Mesenchymal stem cell (in vitro differentiated cells and primary cell): ENCODE data around the gene MRPS23.

Source experiments
- DNase-seq: peaks from one replicate; pipeline ENCODE4 v3.0.0-alpha.2; 2013
- H2AFZ ChIP-seq: one replicate; pipeline ENCODE4 v1.6.1; 2013; ENCODE audit warnings: low read depth, mild to moderate bottlenecking, control low read depth, inconsistent platforms, low read length, moderate library complexity
- H2AK5ac ChIP-seq: 2 replicates; pipeline ENCODE4 v1.6.1; 2013; ENCODE audit warnings: low read length, moderate library complexity, mild to moderate bottlenecking, inconsistent platforms; ENCODE audit not compliant: severe bottlenecking
- H2BK120ac ChIP-seq: one replicate; pipeline ENCODE4 v1.6.1; 2013; ENCODE audit warnings: low read depth, mild to moderate bottlenecking, inconsistent platforms, low read length, moderate library complexity
- H2BK12ac ChIP-seq, 2 experiments: one replicate each; pipeline ENCODE4 v1.6.1; 2013; ENCODE audit warnings: inconsistent platforms in 2 of 2, low read length in 2 of 2, mild to moderate bottlenecking in 2 of 2, moderate library complexity in 2 of 2, control low read depth in 1 of 2
- H2BK15ac ChIP-seq: one replicate; pipeline ENCODE4 v1.6.1; 2013; ENCODE audit warnings: mild to moderate bottlenecking, low read depth, inconsistent platforms; ENCODE audit not compliant: poor library complexity, severe bottlenecking
- H2BK5ac ChIP-seq: 2 replicates; pipeline ENCODE4 v1.6.1; 2013; ENCODE audit warnings: low read depth, mild to moderate bottlenecking, low read length, control low read depth, inconsistent platforms; ENCODE audit not compliant: poor library complexity, severe bottlenecking
- H3K14ac ChIP-seq, 2 experiments: one replicate each; pipeline ENCODE4 v1.6.1; 2013; ENCODE audit warnings: inconsistent platforms in 2 of 2, low read length in 2 of 2, control low read depth in 1 of 2, mild to moderate bottlenecking in 1 of 2, moderate library complexity in 1 of 2
- H3K18ac ChIP-seq, 2 experiments: one replicate each; pipeline ENCODE4 v1.6.1; 2013; ENCODE audit warnings: inconsistent platforms in 2 of 2, low read length in 2 of 2, control low read depth in 1 of 2, low read depth in 1 of 2, mild to moderate bottlenecking in 1 of 2
- H3K23ac ChIP-seq, 2 experiments: one replicate each; pipeline ENCODE4 v1.6.1; 2013; ENCODE audit warnings: inconsistent platforms in 2 of 2, low read length in 2 of 2, mild to moderate bottlenecking in 2 of 2, moderate library complexity in 2 of 2, control low read depth in 1 of 2
- H3K27ac ChIP-seq: 2 replicates; pipeline ENCODE4 v1.5.1; 2013; ENCODE audit warnings: mild to moderate bottlenecking, moderate library complexity, low read length, control low read depth, inconsistent platforms; ENCODE audit not compliant: poor library complexity, severe bottlenecking
- H3K27me3 ChIP-seq, 2 experiments: 2 replicates each; pipeline versions ENCODE4 v1.6.1 to v1.7.0; 2013; ENCODE audit warnings: low read length in 2 of 2, mild to moderate bottlenecking in 2 of 2, moderate library complexity in 2 of 2, control low read depth in 1 of 2, inconsistent platforms in 1 of 2; ENCODE audit not compliant: control insufficient read depth in 1 of 2, insufficient read depth in 1 of 2
- H3K36me3 ChIP-seq, 2 experiments: 2 replicates each; pipeline versions ENCODE4 v1.6.1 to v1.7.0; 2013; ENCODE audit warnings: low read length in 2 of 2, control low read depth in 1 of 2, inconsistent platforms in 1 of 2, low read depth in 1 of 2, mild to moderate bottlenecking in 1 of 2; ENCODE audit not compliant: insufficient read depth in 2 of 2, control insufficient read depth in 1 of 2
- H3K4ac ChIP-seq, 2 experiments: one replicate each; pipeline ENCODE4 v1.6.1; 2013; ENCODE audit warnings: inconsistent platforms in 2 of 2, low read length in 2 of 2, mild to moderate bottlenecking in 2 of 2, moderate library complexity in 2 of 2, control low read depth in 1 of 2, low read depth in 1 of 2
- H3K4me1 ChIP-seq: 2 replicates; pipeline ENCODE4 v1.6.1; 2013; ENCODE audit warnings: low read depth, low read length, control low read depth; ENCODE audit not compliant: control insufficient read depth, insufficient read depth
- H3K4me2 ChIP-seq: 2 replicates; pipeline ENCODE4 v1.6.1; 2013; ENCODE audit warnings: low read length, mild to moderate bottlenecking, inconsistent platforms; ENCODE audit not compliant: poor library complexity, severe bottlenecking
- H3K4me3 ChIP-seq, 2 experiments: 2 replicates each; pipeline versions ENCODE4 v1.5.1 to v1.7.0; 2013; ENCODE audit warnings: low read length in 2 of 2, mild to moderate bottlenecking in 2 of 2, control low read depth in 1 of 2, low read depth in 1 of 2; ENCODE audit not compliant: insufficient read depth in 1 of 2
- H3K79me1 ChIP-seq: replicated peaks from 2 replicates; pipeline ENCODE4 v1.6.1; 2013; ENCODE audit warnings: mild to moderate bottlenecking, control low read depth, low read length, inconsistent platforms; ENCODE audit not compliant: poor library complexity, severe bottlenecking
- H3K9ac ChIP-seq: 2 replicates; pipeline ENCODE4 v1.7.0; 2013; ENCODE audit warnings: mild to moderate bottlenecking, low read length, moderate library complexity
- H3K9me3 ChIP-seq: 2 replicates; pipeline ENCODE4 v1.7.0; 2013; ENCODE audit warnings: mild to moderate bottlenecking, low read length; ENCODE audit not compliant: control insufficient read depth
- H4K8ac ChIP-seq: one replicate; pipeline ENCODE4 v1.6.1; 2013; ENCODE audit warnings: inconsistent platforms, mild to moderate bottlenecking, low read length, moderate library complexity
- H4K91ac ChIP-seq: one replicate; pipeline ENCODE4 v1.6.1; 2013; ENCODE audit warnings: mild to moderate bottlenecking, low read length, inconsistent platforms
- WGBS: methylation state at CpG from one replicate; pipeline ENCODE4 v1.1.7; 2013; ENCODE audit warnings: mixed read lengths; 5-methylcytosine and 5-hydroxymethylcytosine counted together

The MRPS23 gene

GRCh38 chr17:57811638-57812280 is 38.1 kb downstream of the MRPS23 start:
- H4K8ac ChIP-seq: peak overlapping the region; percentile 72
- no peak overlapping the region for H2BK120ac ChIP-seq
- DNase-seq: no peak
- no peak overlapping the region for H3K23ac ChIP-seq
- no peaks in the 10 kb centered on the region for H3K9me3 ChIP-seq
- H3K4ac ChIP-seq: no peak overlapping the region
- 83% methylated on average over 8 of the region's 8 CpGs for WGBS
- H3K27ac ChIP-seq: no peak overlapping the region
- H3K79me1 ChIP-seq: no peaks in the 10 kb centered on the region
- H3K14ac ChIP-seq: no peak overlapping the region
- no peak overlapping the region for H2BK15ac ChIP-seq
- H2BK12ac ChIP-seq: no peak overlapping the region
- H3K4me2 ChIP-seq: no peak overlapping the region
- no peak overlapping the region for H3K4me3 ChIP-seq
- H3K18ac ChIP-seq: no peak overlapping the region
- peak overlapping the region; percentile 2 for H4K91ac ChIP-seq
- no peak overlapping the region for H2AFZ ChIP-seq
- H3K4me1 ChIP-seq: peaks cover 12% of the 10 kb centered on the region
- peak overlapping the region; percentile 7 for H2AK5ac ChIP-seq
- no peaks in the 10 kb centered on the region for H3K36me3 ChIP-seq
- H2BK5ac ChIP-seq: peak overlapping the region; percentile 62
- no peak overlapping the region for H3K9ac ChIP-seq
- H3K27me3 ChIP-seq: peaks cover 18 to 87% of the 10 kb centered on the region in 2 experiments

- no peak overlapping the region for H2BK5ac ChIP-seq
These were observed 38.9 kb downstream of the MRPS23 start for GRCh38 chr17:57810721-57811637.

GRCh38 chr17:57809879-57810278 is 40.0 kb downstream of the MRPS23 start:
- Histone ChIP-seq H2AK5ac (no peak overlapping the region), H4K8ac (no peak overlapping the region), H3K9me3 (no peaks in the 10 kb centered on the region), H3K4ac (no peak overlapping the region), H3K4me3 (no peak overlapping the region), H4K91ac (no peak overlapping the region), H2BK12ac (no peak overlapping the region), H3K36me3 (no peaks in the 10 kb centered on the region), H2BK120ac (no peak overlapping the region), H3K18ac (no peak overlapping the region), H3K27me3 (peaks cover 23 to 87% of the 10 kb centered on the region in 2 experiments), H2AFZ (no peak overlapping the region), H2BK15ac (no peak overlapping the region), H3K14ac (no peak overlapping the region), H3K4me2 (no peak overlapping the region), H3K4me1 (peaks cover 12% of the 10 kb centered on the region), H3K23ac (no peak overlapping the region), H3K27ac (no peak overlapping the region), H2BK5ac (no peak overlapping the region), H3K9ac (no peak overlapping the region), H3K79me1 (no peaks in the 10 kb centered on the region)
- no peak for DNase-seq
- whole genome bisulfite sequencing: 85% methylated on average over 5 of the region's 5 CpGs

More at GRCh38 chr17:57810721-57811637, 38.9 kb downstream of the MRPS23 start:
- Histone ChIP-seq H3K9me3 (no peaks in the 10 kb centered on the region), H2BK12ac (no peak overlapping the region), H3K79me1 (no peaks in the 10 kb centered on the region), H3K4me3 (peak overlapping the region in 1 of 2 experiments; percentile 33), H2AK5ac (no peak overlapping the region), H3K27ac (peak overlapping the region; percentile 36), H4K91ac (no peak overlapping the region), H4K8ac (no peak overlapping the region), H3K4me1 (peaks cover 12% of the 10 kb centered on the region), H3K36me3 (no peaks in the 10 kb centered on the region), H3K4me2 (peak overlapping the region; percentile 49), H3K9ac (no peak overlapping the region), H3K14ac (no peak overlapping the region), H2BK120ac (no peak overlapping the region), H2BK15ac (no peak overlapping the region), H3K23ac (no peak overlapping the region), H3K4ac (no peak overlapping the region), H3K27me3 (peaks cover 22 to 87% of the 10 kb centered on the region in 2 experiments), H3K18ac (no peak overlapping the region), H2AFZ (no peak overlapping the region)
- WGBS: 64% methylated on average over 27 of the region's 31 CpGs
- DNase-seq: no peak

- Histone ChIP-seq H2BK5ac (no peak overlapping the region), H3K27ac (no peak overlapping the region), H3K79me1 (no peaks in the 10 kb centered on the region), H2BK120ac (no peak overlapping the region), H3K36me3 (no peaks in the 10 kb centered on the region), H3K9ac (no peak overlapping the region), H3K9me3 (no peaks in the 10 kb centered on the region), H3K4ac (no peak overlapping the region), H2AK5ac (no peak overlapping the region), H3K18ac (no peak overlapping the region), H3K4me2 (no peak overlapping the region), H3K4me3 (no peak overlapping the region), H3K4me1 (peaks cover 12% of the 10 kb centered on the region), H3K14ac (no peak overlapping the region), H2AFZ (no peak overlapping the region), H4K8ac (no peak overlapping the region), H3K27me3 (peaks cover 23 to 81% of the 10 kb centered on the region in 2 experiments), H2BK15ac (no peak overlapping the region), H3K23ac (no peak overlapping the region), H2BK12ac (no peak overlapping the region), H4K91ac (no peak overlapping the region)
- DNase-seq: no peak
- 92% methylated on average over 4 of the region's 5 CpGs for WGBS
These were observed 41.0 kb downstream of the MRPS23 start for GRCh38 chr17:57808882-57809281.
